H9 (cell line): Measurements from ENCODE around the gene RGS16. TPM values are rescaled to one million over a fixed set of nuclear protein-coding genes. Genes with fewer than 3 reads are reported as not detected.

Experiments used
- DNase-seq: peaks from one replicate; pipeline ENCODE4 v3.0.0-alpha.2; 2017
- H2AFZ ChIP-seq: one replicate; pipeline ENCODE4 v1.6.1; 2013; ENCODE audit warnings: mild to moderate bottlenecking, low read length, control low read depth, moderate library complexity
- H2AK5ac ChIP-seq: 2 replicates; pipeline ENCODE4 v1.6.1; 2013; ENCODE audit warnings: low read length, control low read depth, mixed read lengths; ENCODE audit not compliant: insufficient read length
- H2BK120ac ChIP-seq: one replicate; pipeline ENCODE4 v1.6.1; 2013; ENCODE audit warnings: low read depth, mild to moderate bottlenecking, low read length, control low read depth, inconsistent platforms; ENCODE audit not compliant: poor library complexity, severe bottlenecking
- H2BK12ac ChIP-seq: 2 replicates; pipeline ENCODE4 v1.6.1; 2013; ENCODE audit warnings: low read length, control low read depth, mixed read lengths, low read depth; ENCODE audit not compliant: insufficient read length
- H2BK15ac ChIP-seq: 2 replicates; pipeline ENCODE4 v1.6.1; 2013; ENCODE audit warnings: low read depth, low read length, control low read depth
- H2BK20ac ChIP-seq: one replicate; pipeline ENCODE4 v1.6.1; 2013; ENCODE audit warnings: low read depth, mild to moderate bottlenecking, low read length, control low read depth, inconsistent platforms; ENCODE audit not compliant: poor library complexity, severe bottlenecking
- H2BK5ac ChIP-seq: 2 replicates; pipeline ENCODE4 v1.6.1; 2013; ENCODE audit warnings: low read length, control low read depth, mixed read lengths; ENCODE audit not compliant: insufficient read length
- H3K14ac ChIP-seq: 2 replicates; pipeline ENCODE4 v1.6.1; 2013; ENCODE audit warnings: low read length, control low read depth; ENCODE audit not compliant: insufficient read depth
- H3K18ac ChIP-seq: 2 replicates; pipeline ENCODE4 v1.6.1; 2013; ENCODE audit warnings: low read depth, mild to moderate bottlenecking, mixed read lengths, low read length, control low read depth; ENCODE audit not compliant: insufficient read length
- H3K23ac ChIP-seq: 2 replicates; pipeline ENCODE4 v1.6.1; 2013; ENCODE audit warnings: low read length, control low read depth, mixed read lengths, low read depth; ENCODE audit not compliant: insufficient read length
- H3K23me2 ChIP-seq: 2 replicates; pipeline ENCODE4 v1.6.1; 2013; ENCODE audit warnings: low read depth, mild to moderate bottlenecking, mixed read lengths, low read length, control low read depth; ENCODE audit not compliant: insufficient read length, poor library complexity, severe bottlenecking
- H3K27ac ChIP-seq: 2 replicates; pipeline ENCODE4 v1.5.1; 2013; ENCODE audit warnings: low read length, control low read depth, mixed read lengths, low read depth; ENCODE audit not compliant: insufficient read length
- H3K27me3 ChIP-seq: 2 replicates; pipeline ENCODE4 v1.6.1; 2013; ENCODE audit warnings: low read length, control low read depth, inconsistent platforms; ENCODE audit not compliant: insufficient read depth
- H3K4ac ChIP-seq: 2 replicates; pipeline ENCODE4 v1.6.1; 2013; ENCODE audit warnings: low read depth, mild to moderate bottlenecking, control low read depth, inconsistent platforms, low read length, moderate library complexity
- H3K4me1 ChIP-seq: 2 replicates; pipeline ENCODE4 v1.6.1; 2013; ENCODE audit warnings: low read length, control low read depth, inconsistent platforms; ENCODE audit not compliant: insufficient read depth
- H3K4me2 ChIP-seq: 2 replicates; pipeline ENCODE4 v1.6.1; 2013; ENCODE audit warnings: low read length, control low read depth, mixed read lengths; ENCODE audit not compliant: insufficient read length, insufficient read depth
- H3K56ac ChIP-seq: 2 replicates; pipeline ENCODE4 v1.6.1; 2013; ENCODE audit warnings: low read depth, mild to moderate bottlenecking, mixed read lengths, low read length, control low read depth; ENCODE audit not compliant: insufficient read length
- H3K79me1 ChIP-seq: 2 replicates; pipeline ENCODE4 v1.6.1; 2013; ENCODE audit warnings: low read depth, mild to moderate bottlenecking, moderate library complexity, low read length, control low read depth, inconsistent platforms; ENCODE audit not compliant: insufficient read depth, poor library complexity, severe bottlenecking
- H3K79me2 ChIP-seq: 2 replicates; pipeline ENCODE4 v1.6.1; 2013; ENCODE audit warnings: low read length, control low read depth, inconsistent platforms; ENCODE audit not compliant: insufficient read depth
- H3K9ac ChIP-seq: 2 replicates; pipeline ENCODE4 v1.6.1; 2013; ENCODE audit warnings: low read length, control low read depth, mixed read lengths; ENCODE audit not compliant: insufficient read length; ENCODE audit errors: extremely low read depth
- H3K9me3 ChIP-seq: one replicate; pipeline ENCODE4 v1.6.1; 2013; ENCODE audit warnings: low read depth, low read length, inconsistent platforms; ENCODE audit not compliant: control insufficient read depth
- H3T11ph ChIP-seq: one replicate; pipeline ENCODE4 v1.6.1; 2013; ENCODE audit warnings: mild to moderate bottlenecking, low read length, control low read depth, inconsistent platforms
- H4K20me1 ChIP-seq: one replicate; pipeline ENCODE4 v1.6.1; 2013; ENCODE audit not compliant: control insufficient read depth, insufficient read length, insufficient read depth
- H4K5ac ChIP-seq: 2 replicates; pipeline ENCODE4 v1.6.1; 2013; ENCODE audit warnings: low read depth, mild to moderate bottlenecking, mixed read lengths, low read length, control low read depth; ENCODE audit not compliant: insufficient read length
- H4K8ac ChIP-seq: replicated peaks from 2 replicates; pipeline ENCODE4 v1.6.1; 2013; ENCODE audit warnings: low read length, control low read depth, mixed read lengths, low read depth; ENCODE audit not compliant: insufficient read length
- H4K91ac ChIP-seq: 2 replicates; pipeline ENCODE4 v1.6.1; 2013; ENCODE audit warnings: low read depth, mild to moderate bottlenecking, moderate library complexity, mixed read lengths, low read length, control low read depth; ENCODE audit not compliant: insufficient read length
- H3K27ac Mint-ChIP-seq, 3 experiments: 2 replicates in 2 of 3; 3 replicates in 1 of 3; pipeline ENCODE4 v1.8.0; 2020 to 2021; ENCODE audit warnings: mixed read lengths in 3 of 3, mild to moderate bottlenecking in 1 of 3, moderate library complexity in 1 of 3
- H3K27me3 Mint-ChIP-seq: 2 replicates; pipeline ENCODE4 v1.8.0; 2021; ENCODE audit warnings: low read depth, mild to moderate bottlenecking, moderate library complexity, mixed read lengths
- H3K36me3 Mint-ChIP-seq, 3 experiments: 2 replicates in 2 of 3; 3 replicates in 1 of 3; pipeline ENCODE4 v1.8.0; 2020 to 2021; ENCODE audit warnings: low read depth in 3 of 3, mixed read lengths in 3 of 3; ENCODE audit not compliant: insufficient read depth in 1 of 3
- H3K4me1 Mint-ChIP-seq, 2 experiments: 2 replicates each; pipeline ENCODE4 v1.8.0; 2020; ENCODE audit warnings: mixed read lengths in 2 of 2
- H3K4me3 Mint-ChIP-seq, 2 experiments: 2 replicates in 1 of 2; 3 replicates in 1 of 2; pipeline ENCODE4 v1.8.0; 2020 to 2021; ENCODE audit warnings: mild to moderate bottlenecking in 2 of 2, mixed read lengths in 2 of 2, moderate library complexity in 1 of 2
- H3K9me3 Mint-ChIP-seq, 2 experiments: 2 replicates in 1 of 2; 3 replicates in 1 of 2; pipeline ENCODE4 v1.8.0; 2020; ENCODE audit warnings: mild to moderate bottlenecking in 2 of 2, mixed read lengths in 2 of 2, moderate library complexity in 1 of 2
- CTCF ChIP-seq: fragments of 200-600 bp; sonication (generic); conservative IDR thresholded peaks from 3 replicates; pipeline ENCODE4 v1.8.0; 2021; ENCODE audit warnings: antibody characterized with exemption, mild to moderate bottlenecking
- total RNA-seq: library from RNA; stranded (reverse); gene quantifications from 2 replicates; pipeline ENCODE4 v1.2.1, GENCODE V29; 2021

The RGS16 gene
- total RNA-seq, 1 experiment from 2014 or later = 6.9 TPM

- H3K9me3 Mint-ChIP-seq = no peaks in the 10 kb centered on the region
- H3K23me2 ChIP-seq = no peaks in the 10 kb centered on the region
Observed at GRCh38 chr1:182631053-182631677, 27.0 kb upstream of the RGS16 start.

More at GRCh38 chr1:182631053-182631677, 27.0 kb upstream of the RGS16 start:
- peak overlapping the region; percentile 94 for H2BK20ac ChIP-seq
- Mint-ChIP-seq H3K36me3 (no peaks in the 10 kb centered on the region), H3K4me1 (peaks cover 41 to 49% of the 10 kb centered on the region in 2 experiments), H3K27ac (peak overlapping the region in 1 of 3 experiments; percentile 5; a peak in 1 of 7 replicates), H3K27me3 (no peaks in the 10 kb centered on the region; the same call in 1 of the 2 replicates), H3K4me3 (no peak overlapping the region; a peak in 1 of 5 replicates)
- no peak overlapping the region for H3K23ac ChIP-seq
- H3K79me1 ChIP-seq = no peaks in the 10 kb centered on the region
- H3K79me2 ChIP-seq = no peaks in the 10 kb centered on the region
- H2BK5ac ChIP-seq = no peak overlapping the region
- H4K20me1 ChIP-seq = no peaks in the 10 kb centered on the region
- no peak overlapping the region for H3T11ph ChIP-seq
- no peak for TF ChIP-seq CTCF
- H2BK120ac ChIP-seq = no peak overlapping the region
- H3K9ac ChIP-seq = no peak overlapping the region
- no peak overlapping the region for H3K18ac ChIP-seq
- no peak for DNase-seq
- H3K27ac ChIP-seq = no peak overlapping the region
- no peak overlapping the region for H4K91ac ChIP-seq
- H3K4me1 ChIP-seq = peaks cover 6% of the 10 kb centered on the region
- no peaks in the 10 kb centered on the region for H3K9me3 ChIP-seq
- no peak overlapping the region for H2AK5ac ChIP-seq
- no peak overlapping the region for H4K5ac ChIP-seq
- H4K8ac ChIP-seq = no peak overlapping the region
- H2BK12ac ChIP-seq = no peak overlapping the region
- H2BK15ac ChIP-seq = no peak overlapping the region
- H3K56ac ChIP-seq = no peak overlapping the region
- no peak overlapping the region for H2AFZ ChIP-seq
- no peak overlapping the region for H3K14ac ChIP-seq
- H3K4ac ChIP-seq = no peak overlapping the region; the same call in 1 of the 2 replicates
- no peak overlapping the region for H3K4me2 ChIP-seq
- no peaks in the 10 kb centered on the region for H3K27me3 ChIP-seq
